GM18511 (cell line): Measurements from ENCODE around the gene TNFAIP8L2.
A peak's percentile ranks its signal among the peaks of the same experiment; 100 is the strongest.
"Not testable (repeated sequence)": the region's sequence is repeated elsewhere in the genome, so short reads cannot be mapped to it uniquely, and the experiment has no call there.

Source experiments
- ATAC-seq: cut with Tn5 transposase; IDR thresholded peaks from one replicate; pipeline ENCODE4 v1.9.1; 2021; ENCODE audit warnings: mild to moderate bottlenecking, moderate library complexity; ENCODE audit not compliant: unreplicated experiment

The TNFAIP8L2 gene

GRCh38 chr1:151188667-151189066 lies 32.2 kb downstream of the TNFAIP8L2 start:
- ATAC-seq: not testable (repeated sequence)

- peak; percentile 92 for ATAC-seq
These were observed 33.4 kb downstream of the TNFAIP8L2 start, which contains the start of gene VPS72 for GRCh38 chr1:151189637-151190445. TSS of gene VPS72 (minus strand) at chr1:151190197. CDS start at chr1:151190121, 76 bp downstream.

GRCh38 chr1:151192047-151192446 lies 35.6 kb downstream of the TNFAIP8L2 start:
- ATAC-seq: no peak

- no peak for ATAC-seq
These were observed 36.9 kb downstream of the TNFAIP8L2 start for GRCh38 chr1:151193304-151193703.

GRCh38 chr1:151193856-151194255 lies 37.4 kb downstream of the TNFAIP8L2 start:
- ATAC-seq: no peak

- ATAC-seq: not testable (repeated sequence)
These were observed 38.6 kb downstream of the TNFAIP8L2 start for GRCh38 chr1:151194894-151195594.

GRCh38 chr1:151196292-151196800 lies 39.9 kb downstream of the TNFAIP8L2 start:
- ATAC-seq: no peak

- no peak for ATAC-seq
These were observed 41.4 kb downstream of the TNFAIP8L2 start for GRCh38 chr1:151197863-151198253.

- ATAC-seq: peak; percentile 84
These were observed 42.0 kb downstream of the TNFAIP8L2 start, which contains the start of gene PIP5K1A for GRCh38 chr1:151198254-151199127. TSS of gene PIP5K1A (plus strand) at chr1:151198552. CDS start at chr1:151198997, 445 bp downstream.

- no peak for ATAC-seq
These were observed 43.6 kb downstream of the TNFAIP8L2 start for GRCh38 chr1:151199873-151200581.

GRCh38 chr1:151205381-151205965 lies 49.0 kb downstream of the TNFAIP8L2 start:
- not testable (repeated sequence) for ATAC-seq
